H9 (cell line): ENCODE results near the gene LCMT1. TPM values are rescaled to one million over a fixed set of nuclear protein-coding genes. Genes with fewer than 3 reads are reported as not detected.

Experiments used
- DNase-seq: peaks from one replicate; pipeline ENCODE4 v3.0.0-alpha.2; 2017
- H2AFZ ChIP-seq: one replicate; pipeline ENCODE4 v1.6.1; 2013; ENCODE audit warnings: mild to moderate bottlenecking, low read length, control low read depth, moderate library complexity
- H2AK5ac ChIP-seq: 2 replicates; pipeline ENCODE4 v1.6.1; 2013; ENCODE audit warnings: low read length, control low read depth, mixed read lengths; ENCODE audit not compliant: insufficient read length
- H2BK120ac ChIP-seq: one replicate; pipeline ENCODE4 v1.6.1; 2013; ENCODE audit warnings: low read depth, mild to moderate bottlenecking, low read length, control low read depth, inconsistent platforms; ENCODE audit not compliant: poor library complexity, severe bottlenecking
- H2BK12ac ChIP-seq: 2 replicates; pipeline ENCODE4 v1.6.1; 2013; ENCODE audit warnings: low read length, control low read depth, mixed read lengths, low read depth; ENCODE audit not compliant: insufficient read length
- H2BK15ac ChIP-seq: 2 replicates; pipeline ENCODE4 v1.6.1; 2013; ENCODE audit warnings: low read depth, low read length, control low read depth
- H2BK20ac ChIP-seq: one replicate; pipeline ENCODE4 v1.6.1; 2013; ENCODE audit warnings: low read depth, mild to moderate bottlenecking, low read length, control low read depth, inconsistent platforms; ENCODE audit not compliant: poor library complexity, severe bottlenecking
- H2BK5ac ChIP-seq: 2 replicates; pipeline ENCODE4 v1.6.1; 2013; ENCODE audit warnings: low read length, control low read depth, mixed read lengths; ENCODE audit not compliant: insufficient read length
- H3K14ac ChIP-seq: 2 replicates; pipeline ENCODE4 v1.6.1; 2013; ENCODE audit warnings: low read length, control low read depth; ENCODE audit not compliant: insufficient read depth
- H3K18ac ChIP-seq: 2 replicates; pipeline ENCODE4 v1.6.1; 2013; ENCODE audit warnings: low read depth, mild to moderate bottlenecking, mixed read lengths, low read length, control low read depth; ENCODE audit not compliant: insufficient read length
- H3K23ac ChIP-seq: 2 replicates; pipeline ENCODE4 v1.6.1; 2013; ENCODE audit warnings: low read length, control low read depth, mixed read lengths, low read depth; ENCODE audit not compliant: insufficient read length
- H3K23me2 ChIP-seq: 2 replicates; pipeline ENCODE4 v1.6.1; 2013; ENCODE audit warnings: low read depth, mild to moderate bottlenecking, mixed read lengths, low read length, control low read depth; ENCODE audit not compliant: insufficient read length, poor library complexity, severe bottlenecking
- H3K27ac ChIP-seq: 2 replicates; pipeline ENCODE4 v1.5.1; 2013; ENCODE audit warnings: low read length, control low read depth, mixed read lengths, low read depth; ENCODE audit not compliant: insufficient read length
- H3K27me3 ChIP-seq: 2 replicates; pipeline ENCODE4 v1.6.1; 2013; ENCODE audit warnings: low read length, control low read depth, inconsistent platforms; ENCODE audit not compliant: insufficient read depth
- H3K4ac ChIP-seq: 2 replicates; pipeline ENCODE4 v1.6.1; 2013; ENCODE audit warnings: low read depth, mild to moderate bottlenecking, control low read depth, inconsistent platforms, low read length, moderate library complexity
- H3K4me1 ChIP-seq: 2 replicates; pipeline ENCODE4 v1.6.1; 2013; ENCODE audit warnings: low read length, control low read depth, inconsistent platforms; ENCODE audit not compliant: insufficient read depth
- H3K4me2 ChIP-seq: 2 replicates; pipeline ENCODE4 v1.6.1; 2013; ENCODE audit warnings: low read length, control low read depth, mixed read lengths; ENCODE audit not compliant: insufficient read length, insufficient read depth
- H3K56ac ChIP-seq: 2 replicates; pipeline ENCODE4 v1.6.1; 2013; ENCODE audit warnings: low read depth, mild to moderate bottlenecking, mixed read lengths, low read length, control low read depth; ENCODE audit not compliant: insufficient read length
- H3K79me1 ChIP-seq: 2 replicates; pipeline ENCODE4 v1.6.1; 2013; ENCODE audit warnings: low read depth, mild to moderate bottlenecking, moderate library complexity, low read length, control low read depth, inconsistent platforms; ENCODE audit not compliant: insufficient read depth, poor library complexity, severe bottlenecking
- H3K79me2 ChIP-seq: 2 replicates; pipeline ENCODE4 v1.6.1; 2013; ENCODE audit warnings: low read length, control low read depth, inconsistent platforms; ENCODE audit not compliant: insufficient read depth
- H3K9ac ChIP-seq: 2 replicates; pipeline ENCODE4 v1.6.1; 2013; ENCODE audit warnings: low read length, control low read depth, mixed read lengths; ENCODE audit not compliant: insufficient read length; ENCODE audit errors: extremely low read depth
- H3K9me3 ChIP-seq: one replicate; pipeline ENCODE4 v1.6.1; 2013; ENCODE audit warnings: low read depth, low read length, inconsistent platforms; ENCODE audit not compliant: control insufficient read depth
- H3T11ph ChIP-seq: one replicate; pipeline ENCODE4 v1.6.1; 2013; ENCODE audit warnings: mild to moderate bottlenecking, low read length, control low read depth, inconsistent platforms
- H4K20me1 ChIP-seq: one replicate; pipeline ENCODE4 v1.6.1; 2013; ENCODE audit not compliant: control insufficient read depth, insufficient read length, insufficient read depth
- H4K5ac ChIP-seq: 2 replicates; pipeline ENCODE4 v1.6.1; 2013; ENCODE audit warnings: low read depth, mild to moderate bottlenecking, mixed read lengths, low read length, control low read depth; ENCODE audit not compliant: insufficient read length
- H4K8ac ChIP-seq: replicated peaks from 2 replicates; pipeline ENCODE4 v1.6.1; 2013; ENCODE audit warnings: low read length, control low read depth, mixed read lengths, low read depth; ENCODE audit not compliant: insufficient read length
- H4K91ac ChIP-seq: 2 replicates; pipeline ENCODE4 v1.6.1; 2013; ENCODE audit warnings: low read depth, mild to moderate bottlenecking, moderate library complexity, mixed read lengths, low read length, control low read depth; ENCODE audit not compliant: insufficient read length
- H3K27ac Mint-ChIP-seq, 3 experiments: 2 replicates in 2 of 3; 3 replicates in 1 of 3; pipeline ENCODE4 v1.8.0; 2020 to 2021; ENCODE audit warnings: mixed read lengths in 3 of 3, mild to moderate bottlenecking in 1 of 3, moderate library complexity in 1 of 3
- H3K27me3 Mint-ChIP-seq: 2 replicates; pipeline ENCODE4 v1.8.0; 2021; ENCODE audit warnings: low read depth, mild to moderate bottlenecking, moderate library complexity, mixed read lengths
- H3K36me3 Mint-ChIP-seq, 3 experiments: 2 replicates in 2 of 3; 3 replicates in 1 of 3; pipeline ENCODE4 v1.8.0; 2020 to 2021; ENCODE audit warnings: low read depth in 3 of 3, mixed read lengths in 3 of 3; ENCODE audit not compliant: insufficient read depth in 1 of 3
- H3K4me1 Mint-ChIP-seq, 2 experiments: 2 replicates each; pipeline ENCODE4 v1.8.0; 2020; ENCODE audit warnings: mixed read lengths in 2 of 2
- H3K4me3 Mint-ChIP-seq, 2 experiments: 2 replicates in 1 of 2; 3 replicates in 1 of 2; pipeline ENCODE4 v1.8.0; 2020 to 2021; ENCODE audit warnings: mild to moderate bottlenecking in 2 of 2, mixed read lengths in 2 of 2, moderate library complexity in 1 of 2
- H3K9me3 Mint-ChIP-seq, 2 experiments: 2 replicates in 1 of 2; 3 replicates in 1 of 2; pipeline ENCODE4 v1.8.0; 2020; ENCODE audit warnings: mild to moderate bottlenecking in 2 of 2, mixed read lengths in 2 of 2, moderate library complexity in 1 of 2
- CTCF ChIP-seq: fragments of 200-600 bp; sonication (generic); conservative IDR thresholded peaks from 3 replicates; pipeline ENCODE4 v1.8.0; 2021; ENCODE audit warnings: antibody characterized with exemption, mild to moderate bottlenecking
- WGBS: extraction: QIAGEN DNeasy Blood & Tissue Kit; methylation state at CpG from one replicate; pipeline ENCODE4 v1.1.7; 2013; ENCODE audit warnings: missing lambda C conversion rate, low lambda C conversion rate, mixed read lengths; ENCODE audit not compliant: insufficient read length; ENCODE audit errors: extremely low coverage; 5-methylcytosine and 5-hydroxymethylcytosine counted together
- total RNA-seq: library from RNA; stranded (reverse); gene quantifications from 2 replicates; pipeline ENCODE4 v1.2.1, GENCODE V29; 2021

The LCMT1 gene
- total RNA-seq, 1 experiment from 2014 or later = 81.2 TPM

DNA sequence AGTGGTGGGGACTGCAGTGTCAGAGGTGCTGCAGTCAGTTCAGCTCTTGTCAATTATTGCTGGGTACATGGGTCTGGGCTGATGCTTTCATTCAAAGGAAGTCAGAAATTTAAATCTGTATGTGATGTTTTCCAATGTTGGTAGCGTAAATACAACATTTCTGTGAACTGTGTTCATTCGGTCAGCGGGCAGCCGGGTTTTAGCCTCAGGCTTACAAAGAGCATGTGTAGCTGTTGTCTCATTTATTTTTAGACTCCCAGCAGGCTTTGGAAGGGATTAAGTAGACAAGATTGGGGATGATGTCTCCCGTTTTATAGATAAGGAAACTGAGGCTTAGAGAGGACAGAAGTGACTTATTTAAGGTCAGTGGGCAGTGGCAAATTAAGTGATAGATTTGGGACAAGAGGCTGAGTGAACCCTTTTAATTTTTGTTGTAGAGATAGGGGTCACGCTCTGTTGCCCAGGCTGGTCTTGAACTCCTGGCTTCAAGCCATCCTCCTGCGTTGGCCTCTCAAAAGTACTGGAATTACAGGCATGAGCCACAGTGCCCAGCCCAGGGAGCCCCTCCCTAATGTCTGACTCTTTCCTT, 113.3 kb downstream of the LCMT1 start:
- Histone ChIP-seq H3K56ac (no peak overlapping the region), H3K23ac (no peak overlapping the region), H4K5ac (no peak overlapping the region), H2BK12ac (no peak overlapping the region), H2BK120ac (no peak overlapping the region), H3K18ac (no peak overlapping the region), H3K23me2 (no peaks in the 10 kb centered on the region), H4K91ac (no peak overlapping the region), H2AFZ (no peak overlapping the region), H3K4me2 (no peak overlapping the region), H4K8ac (no peak overlapping the region), H3K14ac (no peak overlapping the region), H3K4ac (no peak overlapping the region), H3K27ac (no peak overlapping the region), H2BK15ac (no peak overlapping the region), H4K20me1 (no peaks in the 10 kb centered on the region), H3K9me3 (no peaks in the 10 kb centered on the region), H2BK20ac (no peak overlapping the region), H3K27me3 (no peaks in the 10 kb centered on the region), H2BK5ac (no peak overlapping the region), H3K79me2 (no peaks in the 10 kb centered on the region), H3K4me1 (peaks cover 3% of the 10 kb centered on the region; the same call in 1 of the 2 replicates), H3T11ph (no peak overlapping the region), H3K9ac (no peak overlapping the region), H2AK5ac (no peak overlapping the region), H3K79me1 (no peaks in the 10 kb centered on the region)
- Mint-ChIP-seq H3K27ac (no peak overlapping the region; a peak in 1 of 7 replicates), H3K4me1 (peaks cover 2 to 3% of the 10 kb centered on the region in 2 experiments; a peak in 3 of 4 replicates), H3K27me3 (no peaks in the 10 kb centered on the region), H3K4me3 (no peak overlapping the region), H3K9me3 (no peaks in the 10 kb centered on the region; a peak in 1 of 5 replicates), H3K36me3 (no peaks in the 10 kb centered on the region)
- TF ChIP-seq CTCF = no peak
- no peak for DNase-seq
- no CpG with 5 or more reads among the region's 7 CpGs for WGBS

Other genes with a start within 250 kb of the LCMT1 start
- 83.4 and 89.7 TPM in 2 replicates for gene ARHGAP17, start 96.4 kb upstream of the LCMT1 start, total RNA-seq
- gene AQP8, start 105.2 kb downstream of the LCMT1 start, total RNA-seq = not detected in 2 replicates
- 16.5 TPM in 2 replicates for gene ZKSCAN2, start 146.1 kb downstream of the LCMT1 start, total RNA-seq